Tibial nerve (tissue), 4 donors: ENCODE results near the gene YBX2. TPM values are rescaled to one million over a fixed set of nuclear protein-coding genes. Genes with fewer than 3 reads are reported as not detected.

Experiments
- DNase-seq, 2 donors: peaks; one replicate each; pipeline ENCODE4 v3.0.0-alpha.2; 2019; ENCODE audit warnings: low spot score in 2 of 2
- H3K27ac ChIP-seq, 4 donors: fragments of 200-600 bp; sonication (generic) in 3 of 4; one replicate each; pipeline ENCODE4 v1.5.1; 2017 to 2019; ENCODE audit warnings: mild to moderate bottlenecking in 1 of 4
- H3K27me3 ChIP-seq, 2 donors: fragments of 200-600 bp; sonication (generic) in 1 of 2; one replicate each; pipeline versions ENCODE4 v1.5.1 to v1.6.0; 2017 to 2019
- H3K36me3 ChIP-seq, 3 donors: fragments of 200-600 bp; sonication (generic); one replicate each; pipeline ENCODE4 v1.5.1; 2018 to 2019
- H3K4me1 ChIP-seq, 4 donors: fragments of 200-600 bp; sonication (generic) in 3 of 4; one replicate each; pipeline ENCODE4 v1.5.1; 2017 to 2019
- H3K4me3 ChIP-seq, 4 donors: fragments of 200-600 bp; sonication (generic) in 3 of 4; one replicate each; pipeline ENCODE4 v1.5.1; 2017 to 2019; ENCODE audit warnings: mild to moderate bottlenecking in 1 of 4, moderate library complexity in 1 of 4
- H3K9me3 ChIP-seq, 4 donors: fragments of 200-600 bp; sonication (generic) in 3 of 4; one replicate each; pipeline ENCODE4 v1.5.1; 2017 to 2019
- EP300 ChIP-seq, 2 donors: sonication (generic); formaldehyde crosslinking; IDR thresholded peaks; one replicate each; pipeline ENCODE4 v1.6.1; 2017; ENCODE audit warnings: antibody characterized with exemption in 2 of 2, mild to moderate bottlenecking in 1 of 2
- POLR2A ChIP-seq, 2 donors: fragments of 450-650 bp; IDR thresholded peaks; one replicate each; pipeline ENCODE4 v1.6.1; 2017; ENCODE audit warnings: antibody characterized with exemption in 2 of 2, mild to moderate bottlenecking in 2 of 2, moderate library complexity in 2 of 2
- WGBS, 2 donors: methylation state at CpG; one replicate each; pipeline ENCODE4 v1.1.5; 2018; 5-methylcytosine and 5-hydroxymethylcytosine counted together
- total RNA-seq, 4 donors: library from RNA; depleted of rRNA; stranded (reverse); fragments of >200 nt; gene quantifications; one replicate each; pipeline ENCODE4 v1.1.0, GENCODE V29; 2016
- TF ChIP-seq, protein P1 (sequence below), 5 experiments: fragments of 200-600 bp in 3 of 5; fragments of 450-650 bp in 2 of 5; sonication (generic) in 3 of 5; IDR thresholded peaks; one replicate each; pipeline ENCODE4 v1.5.1; 2016 to 2019; ENCODE audit warnings: antibody characterized with exemption in 5 of 5, mild to moderate bottlenecking in 3 of 5, moderate library complexity in 2 of 5

YBX2 gene
- total RNA-seq, 4 donors from 2014 or later = under 0.01 to 2.1 (median 0.52) TPM

DNA sequence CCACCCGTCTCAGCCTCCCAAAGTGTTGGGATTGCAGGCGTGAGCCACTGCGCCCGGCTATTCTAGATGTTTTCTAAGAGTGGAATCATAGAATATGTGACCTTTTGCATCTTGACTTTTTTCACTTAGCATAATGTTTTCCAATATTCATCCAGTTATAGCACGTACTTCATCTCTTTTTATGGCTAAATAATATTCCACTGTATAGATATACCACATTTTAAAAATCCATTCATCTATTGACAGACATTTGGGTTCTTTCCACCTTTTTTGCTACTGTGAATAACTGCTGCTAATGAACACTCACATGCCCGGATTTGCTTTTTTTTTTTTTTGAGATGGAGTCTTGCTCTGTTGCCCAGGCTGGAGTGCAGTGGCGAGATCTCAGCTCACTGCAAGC, 9.7 kb upstream of the YBX2 start:
- H3K4me3 ChIP-seq = no peak overlapping the region
- no peak for TF ChIP-seq POLR2A (IDR thresholded peaks at IDR 0.05)
- TF ChIP-seq EP300 (IDR thresholded peaks at IDR 0.05) = no peak
- TF ChIP-seq, protein P1, sequence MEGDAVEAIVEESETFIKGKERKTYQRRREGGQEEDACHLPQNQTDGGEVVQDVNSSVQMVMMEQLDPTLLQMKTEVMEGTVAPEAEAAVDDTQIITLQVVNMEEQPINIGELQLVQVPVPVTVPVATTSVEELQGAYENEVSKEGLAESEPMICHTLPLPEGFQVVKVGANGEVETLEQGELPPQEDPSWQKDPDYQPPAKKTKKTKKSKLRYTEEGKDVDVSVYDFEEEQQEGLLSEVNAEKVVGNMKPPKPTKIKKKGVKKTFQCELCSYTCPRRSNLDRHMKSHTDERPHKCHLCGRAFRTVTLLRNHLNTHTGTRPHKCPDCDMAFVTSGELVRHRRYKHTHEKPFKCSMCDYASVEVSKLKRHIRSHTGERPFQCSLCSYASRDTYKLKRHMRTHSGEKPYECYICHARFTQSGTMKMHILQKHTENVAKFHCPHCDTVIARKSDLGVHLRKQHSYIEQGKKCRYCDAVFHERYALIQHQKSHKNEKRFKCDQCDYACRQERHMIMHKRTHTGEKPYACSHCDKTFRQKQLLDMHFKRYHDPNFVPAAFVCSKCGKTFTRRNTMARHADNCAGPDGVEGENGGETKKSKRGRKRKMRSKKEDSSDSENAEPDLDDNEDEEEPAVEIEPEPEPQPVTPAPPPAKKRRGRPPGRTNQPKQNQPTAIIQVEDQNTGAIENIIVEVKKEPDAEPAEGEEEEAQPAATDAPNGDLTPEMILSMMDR (IDR thresholded peaks at IDR 0.05) = no peak
- DNase-seq = no peak
- no peaks in the 10 kb centered on the region for H3K9me3 ChIP-seq
- peaks cover 0 to 14% (median 7%) of the 10 kb centered on the region in 4 donors for H3K4me1 ChIP-seq
- H3K27ac ChIP-seq = no peak overlapping the region
- no peaks in the 10 kb centered on the region for H3K36me3 ChIP-seq
- WGBS, 2 donors = 93 to 96% methylated on average over 7 of the region's 7 CpGs
- no peaks in the 10 kb centered on the region for H3K27me3 ChIP-seq

DNA sequence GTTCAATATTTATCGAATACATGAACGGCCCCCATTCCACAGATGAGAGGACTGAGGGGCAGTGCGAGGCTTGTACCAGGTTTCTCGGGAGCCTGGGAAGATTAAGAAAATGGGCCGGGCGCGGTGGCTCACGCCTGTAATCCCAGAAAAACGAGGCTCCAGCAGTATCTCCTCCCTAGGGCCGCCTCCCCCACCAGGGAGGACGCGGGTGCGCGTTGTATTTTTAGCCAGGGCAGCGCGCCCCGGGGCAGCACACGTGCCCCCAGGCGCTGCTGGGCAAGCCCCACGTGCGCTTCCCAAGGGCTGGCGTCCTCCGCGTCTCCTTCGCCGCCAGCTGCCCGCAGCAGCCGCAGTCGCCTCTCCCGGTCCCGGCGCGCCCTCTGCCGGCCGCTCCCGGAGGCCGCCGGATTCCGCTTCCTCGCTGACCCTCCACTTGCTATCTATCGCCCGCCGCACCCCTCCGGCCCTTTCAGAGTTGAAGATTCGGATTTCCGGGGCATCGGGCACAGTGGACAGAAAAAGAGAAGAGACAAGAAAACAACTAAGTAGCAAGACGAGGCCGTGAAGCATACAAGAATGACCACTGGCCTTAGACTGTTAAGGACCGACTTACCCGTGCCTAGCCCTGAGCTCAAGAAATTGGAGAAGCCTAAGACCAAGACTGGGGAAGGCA, 1.9 kb upstream of the YBX2 start:
- TF ChIP-seq EP300 (IDR thresholded peaks at IDR 0.05) (peak; percentile 62 to 68), POLR2A (IDR thresholded peaks at IDR 0.05) (no peak)
- TF ChIP-seq, protein P1 (IDR thresholded peaks at IDR 0.05) = peak; percentile 93 to 98 (median 95)
- H3K9me3 ChIP-seq = no peaks in the 10 kb centered on the region
- H3K4me1 ChIP-seq = peaks cover 0 to 38% (median 25%) of the 10 kb centered on the region in 4 donors
- 4 to 5% methylated on average over 44 to 49 of the region's 51 CpGs for WGBS, 2 donors
- peak; percentile 62 to 73 for DNase-seq
- peaks cover 0 to 44% of the 10 kb centered on the region in 2 donors for H3K27me3 ChIP-seq
- H3K4me3 ChIP-seq = peak overlapping the region in 1 of 4 donors; percentile 30
- H3K27ac ChIP-seq = peak overlapping the region in 1 of 4 donors; percentile 46
- no peaks in the 10 kb centered on the region for H3K36me3 ChIP-seq

DNA sequence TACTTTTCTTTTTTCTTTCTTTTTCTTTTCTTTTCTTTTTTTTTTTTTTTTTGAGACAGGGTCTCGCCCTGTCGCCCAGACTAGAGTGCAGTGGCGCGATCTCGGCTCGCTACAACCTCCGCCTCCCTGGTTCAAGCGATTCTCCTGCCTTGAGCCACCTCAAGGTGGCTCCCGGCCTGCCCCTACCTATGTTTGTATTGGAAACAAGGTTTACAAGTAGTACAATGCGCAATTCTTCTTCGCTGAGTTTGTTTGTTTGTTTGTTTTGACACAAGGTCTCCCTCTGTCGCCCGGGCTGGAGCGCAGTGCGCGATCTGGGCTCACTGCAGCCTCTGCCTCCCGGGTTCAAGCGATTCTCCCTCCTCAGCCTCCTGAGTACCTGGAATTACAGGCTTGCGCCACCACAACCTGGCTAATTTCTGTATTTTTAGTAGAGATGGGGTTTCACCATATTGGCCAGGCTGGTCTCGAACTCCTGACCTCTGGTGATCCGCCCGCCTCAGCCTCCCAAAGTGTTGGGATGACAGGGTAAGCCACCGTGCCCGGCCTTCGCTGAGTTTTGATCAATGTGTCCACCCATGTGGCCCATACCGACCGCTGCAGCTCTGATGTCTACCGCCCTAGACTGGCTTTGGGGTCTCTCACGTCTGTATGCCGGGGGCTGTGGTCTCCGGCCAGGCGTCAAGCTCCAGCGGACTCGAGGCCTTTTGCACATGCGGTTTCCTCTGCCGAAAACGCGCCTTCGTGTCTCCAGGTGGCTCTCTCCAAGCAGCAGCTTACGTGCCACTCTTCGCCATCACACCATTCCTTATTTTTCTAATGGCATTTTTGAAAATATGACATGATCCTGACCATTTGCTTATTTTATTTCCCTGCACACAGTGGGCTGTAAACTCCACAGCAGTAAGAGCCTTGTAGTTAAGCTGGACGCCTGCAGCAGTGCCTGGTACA, 1.1 kb upstream of the YBX2 start:
- peak overlapping the region in 1 of 4 donors; percentile 38 for H3K4me3 ChIP-seq
- H3K4me1 ChIP-seq = peaks cover 0 to 38% (median 25%) of the 10 kb centered on the region in 4 donors
- H3K27ac ChIP-seq = peak overlapping the region in 2 of 4 donors; percentile 26 to 46
- no peaks in the 10 kb centered on the region for H3K9me3 ChIP-seq
- TF ChIP-seq, protein P1 (IDR thresholded peaks at IDR 0.05) = no peak
- TF ChIP-seq POLR2A (IDR thresholded peaks at IDR 0.05) = no peak
- no peak for TF ChIP-seq EP300 (IDR thresholded peaks at IDR 0.05)
- peaks cover 0 to 52% of the 10 kb centered on the region in 2 donors for H3K27me3 ChIP-seq
- WGBS, 2 donors = 52 to 53% methylated on average over 41 to 42 of the region's 42 CpGs
- DNase-seq = no peak
- no peaks in the 10 kb centered on the region for H3K36me3 ChIP-seq

DNA sequence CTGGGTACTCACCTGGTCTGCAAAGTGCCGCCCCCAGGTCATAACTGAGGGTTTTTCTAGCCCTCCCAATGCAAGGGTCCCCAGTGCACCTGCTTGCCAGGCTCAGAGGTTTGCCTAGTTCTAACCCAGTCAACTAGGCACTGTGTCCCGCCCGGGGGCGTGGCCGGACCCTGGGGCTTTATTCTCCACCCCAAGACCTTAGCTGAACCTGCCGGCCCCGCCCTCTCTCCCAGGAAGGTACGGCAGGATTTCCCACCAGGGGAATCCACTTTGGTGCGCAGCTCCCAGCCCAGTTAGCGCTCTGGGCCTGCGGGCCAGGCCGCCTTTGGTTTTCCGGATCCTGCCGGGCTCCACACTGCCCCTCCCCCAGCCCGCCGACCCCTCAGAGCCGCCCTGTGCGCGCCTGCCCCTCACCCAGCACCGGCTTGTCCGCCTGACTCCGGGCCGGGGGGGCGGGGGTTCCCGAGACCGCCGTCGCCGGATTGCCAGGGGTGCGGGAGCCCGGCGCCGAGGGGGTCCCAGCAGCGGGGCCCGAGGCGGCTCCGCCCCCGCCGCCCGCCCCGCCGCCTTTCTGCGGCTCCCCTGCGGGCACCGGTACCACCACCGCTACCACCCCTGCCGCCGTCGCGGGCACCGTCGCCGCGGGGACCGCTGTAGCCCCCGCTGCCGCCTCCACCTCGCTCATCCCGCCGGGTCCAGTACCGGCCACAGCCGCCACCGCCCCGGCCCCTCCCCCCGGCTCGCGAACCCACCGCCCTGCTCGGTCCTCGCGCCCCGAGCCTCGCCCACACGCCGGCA, 424 bp downstream of the YBX2 start:
- peak overlapping the region in 3 of 4 donors; percentile 8 to 45 (median 38) for H3K4me3 ChIP-seq
- no peak for DNase-seq
- no peaks in the 10 kb centered on the region for H3K9me3 ChIP-seq
- H3K27me3 ChIP-seq = peaks cover 0 to 67% of the 10 kb centered on the region in 2 donors
- H3K4me1 ChIP-seq = peaks cover 0 to 38% (median 25%) of the 10 kb centered on the region in 4 donors
- WGBS, 2 donors = 7 to 8% methylated on average over 31 to 37 of the region's 75 CpGs
- TF ChIP-seq POLR2A (IDR thresholded peaks at IDR 0.05) (no peak), EP300 (IDR thresholded peaks at IDR 0.05) (no peak)
- TF ChIP-seq, protein P1 (IDR thresholded peaks at IDR 0.05) = no peak
- H3K36me3 ChIP-seq = no peaks in the 10 kb centered on the region
- H3K27ac ChIP-seq = no peak overlapping the region
